Measurements from ENCODE around the gene GPR135.

GPR135 gene

GRCh38 chr14:59419303-59419702, 45.9 kb downstream of the GPR135 start:
- Mint-ChIP-seq H3K9me3 (ENCODE audit: low read depth) (no peaks in the 10 kb centered on the region), H3K36me3 (no peaks in the 10 kb centered on the region), H3K27ac (no peak overlapping the region), H3K4me1 (ENCODE audit: low read depth) (no peaks in the 10 kb centered on the region), H3K4me3 (no peak overlapping the region), H3K27me3 (no peaks in the 10 kb centered on the region)

DNA sequence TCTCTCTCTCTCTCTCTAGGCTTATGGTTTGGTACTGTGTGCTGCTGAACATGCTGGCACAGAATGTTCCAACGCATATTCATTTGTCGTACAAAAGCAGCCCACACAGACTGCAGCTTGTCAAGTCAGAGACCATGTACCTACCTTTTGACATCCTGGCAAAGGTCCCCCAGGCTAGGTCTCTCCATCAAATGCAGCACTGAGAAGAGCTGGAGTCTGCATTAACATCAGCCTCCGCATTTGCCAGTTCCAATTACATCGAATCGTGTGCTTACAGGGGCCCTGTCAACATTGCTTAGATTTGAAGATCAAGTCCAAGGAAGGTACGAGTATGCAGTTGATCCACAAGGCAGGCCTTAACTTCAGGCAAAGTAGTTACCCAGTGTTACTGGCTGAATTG, 47.9 kb downstream of the GPR135 start:
- Mint-ChIP-seq H3K4me1 (ENCODE audit: low read depth) (no peaks in the 10 kb centered on the region), H3K9me3 (ENCODE audit: low read depth) (no peaks in the 10 kb centered on the region), H3K27me3 (peaks cover 1% of the 10 kb centered on the region), H3K4me3 (no peak overlapping the region), H3K27ac (no peak overlapping the region), H3K36me3 (no peaks in the 10 kb centered on the region)

- H3K36me3 Mint-ChIP-seq, result no peaks in the 10 kb centered on the region
- no peaks in the 10 kb centered on the region for H3K9me3 Mint-ChIP-seq (ENCODE audit: low read depth)
- H3K27ac Mint-ChIP-seq, result no peak overlapping the region
- H3K4me1 Mint-ChIP-seq (ENCODE audit: low read depth), result no peaks in the 10 kb centered on the region
- H3K4me3 Mint-ChIP-seq, result no peak overlapping the region
- peaks cover 1% of the 10 kb centered on the region for H3K27me3 Mint-ChIP-seq
These were observed 49.2 kb downstream of the GPR135 start for GRCh38 chr14:59415836-59416602.
